HG03457 (cell line): Measurements from ENCODE around the gene GGA1.
"Not testable (repeated sequence)": the region's sequence is repeated elsewhere in the genome, so short reads cannot be mapped to it uniquely, and the experiment has no call there.

Experiments
- ATAC-seq: cut with Tn5 transposase; IDR thresholded peaks from one replicate; pipeline ENCODE4 v1.9.1; 2021; ENCODE audit warnings: moderate number of reproducible peaks; ENCODE audit not compliant: unreplicated experiment

The GGA1 gene

DNA sequence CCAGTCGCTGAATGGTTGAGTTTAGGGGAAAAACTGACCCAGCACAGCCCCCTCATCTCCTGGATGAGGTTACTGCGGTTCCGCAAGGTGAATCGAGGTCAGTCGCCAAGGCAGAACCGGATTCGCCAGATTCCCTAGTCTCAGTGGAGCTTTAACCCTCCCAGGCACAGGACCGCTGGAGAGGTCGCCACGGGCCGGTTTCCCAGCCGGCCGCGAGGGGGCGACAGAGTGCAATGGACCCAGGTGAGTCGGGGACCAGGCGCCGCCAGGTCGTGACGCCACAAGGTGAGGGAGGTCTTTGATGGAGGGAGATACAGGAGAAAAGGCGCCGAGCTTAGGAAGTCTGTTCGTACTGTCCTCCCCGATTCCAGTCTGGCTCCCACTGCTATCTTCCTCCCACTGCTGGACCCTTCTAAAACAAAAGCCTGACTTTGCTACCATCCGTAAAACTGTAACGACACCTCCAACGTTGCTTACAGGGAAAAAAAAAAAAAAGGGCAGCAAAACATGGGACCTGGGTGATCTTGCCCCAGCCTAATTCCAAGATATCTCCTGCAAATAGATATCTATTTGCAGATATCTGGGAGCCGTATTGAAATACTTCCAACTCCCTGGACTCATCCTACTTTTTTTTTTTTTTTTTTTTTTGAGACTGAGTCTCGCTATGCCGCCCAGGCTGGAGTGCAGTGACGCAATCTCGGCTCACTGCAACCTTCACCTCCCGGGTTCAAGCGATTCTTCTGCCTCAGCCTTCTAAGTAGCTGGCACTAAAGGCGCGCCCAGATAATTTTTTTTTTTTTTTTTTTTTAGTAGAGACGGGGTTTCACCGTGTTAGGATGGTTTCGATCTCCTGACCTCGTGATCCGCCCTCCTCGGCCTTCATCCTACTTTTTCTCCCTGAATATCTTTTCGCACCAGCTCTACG lies 1.4 kb upstream of the GGA1 start:
- no peak for ATAC-seq

GRCh38 chr22:37607935-37608476 lies 628 bp upstream of the GGA1 start:
- no peak for ATAC-seq

- no peak for ATAC-seq
Measured at GRCh38 chr22:37609240-37610152, 862 bp downstream of the GGA1 start.

- not testable (repeated sequence) for ATAC-seq
Measured at GRCh38 chr22:37610153-37610475, 1.5 kb downstream of the GGA1 start.

DNA sequence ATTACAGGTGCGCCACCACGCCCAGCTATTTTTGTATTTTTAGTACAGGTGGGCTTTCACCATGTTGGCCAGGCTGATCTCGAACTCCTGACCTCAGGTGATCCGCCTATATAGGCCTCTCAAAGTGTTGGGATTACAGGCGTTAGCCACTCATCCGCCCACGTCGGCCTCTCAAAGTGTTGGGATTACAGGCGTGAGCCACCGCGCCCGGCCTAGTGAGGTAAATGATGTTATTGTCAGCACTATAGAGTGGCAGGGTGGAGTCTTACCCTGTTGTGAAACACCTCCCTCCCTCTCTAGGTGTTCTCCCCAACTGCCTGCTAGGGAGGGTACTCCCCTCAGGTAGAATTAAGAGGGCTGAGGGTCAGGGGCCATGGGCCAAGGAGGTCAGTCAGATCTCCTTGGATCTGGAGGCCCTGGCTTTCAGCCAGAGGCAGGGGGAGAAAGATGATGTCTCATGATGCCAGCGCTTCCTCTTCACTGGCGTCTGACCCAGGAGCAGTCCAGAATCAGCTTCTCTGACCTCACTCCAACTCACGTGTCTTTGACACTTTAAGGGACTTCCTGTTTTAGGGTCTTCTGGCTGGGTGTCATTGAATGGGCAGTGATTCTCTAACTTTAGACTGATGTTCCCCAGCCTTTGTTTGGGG lies 2.0 kb downstream of the GGA1 start:
- no peak for ATAC-seq

DNA sequence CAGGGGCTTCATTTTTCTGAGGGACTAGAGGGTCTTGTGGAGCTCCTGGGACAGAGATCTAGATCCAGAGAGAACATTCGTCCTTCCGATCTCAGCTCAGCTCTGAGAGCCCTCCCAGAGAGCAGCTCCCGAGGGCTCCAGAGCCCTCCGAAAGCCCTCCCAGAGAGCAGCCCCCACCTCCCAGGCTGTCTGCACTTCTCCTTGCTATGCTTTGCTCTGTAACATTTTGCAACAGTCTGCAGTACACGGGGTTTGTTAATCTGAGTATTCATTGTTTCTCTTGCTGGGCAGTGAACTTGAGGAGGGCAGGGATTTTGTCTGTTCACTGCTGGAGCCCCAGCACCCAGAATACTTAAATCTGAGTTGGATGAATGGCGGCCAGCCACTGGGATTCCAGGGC lies 2.6 kb downstream of the GGA1 start:
- ATAC-seq = no peak

- ATAC-seq = no peak
Measured at GRCh38 chr22:37616201-37617083, 7.8 kb downstream of the GGA1 start.

GRCh38 chr22:37617431-37617830 lies 8.8 kb downstream of the GGA1 start:
- ATAC-seq = no peak

GRCh38 chr22:37618072-37618656 lies 9.5 kb downstream of the GGA1 start:
- ATAC-seq = no peak

DNA sequence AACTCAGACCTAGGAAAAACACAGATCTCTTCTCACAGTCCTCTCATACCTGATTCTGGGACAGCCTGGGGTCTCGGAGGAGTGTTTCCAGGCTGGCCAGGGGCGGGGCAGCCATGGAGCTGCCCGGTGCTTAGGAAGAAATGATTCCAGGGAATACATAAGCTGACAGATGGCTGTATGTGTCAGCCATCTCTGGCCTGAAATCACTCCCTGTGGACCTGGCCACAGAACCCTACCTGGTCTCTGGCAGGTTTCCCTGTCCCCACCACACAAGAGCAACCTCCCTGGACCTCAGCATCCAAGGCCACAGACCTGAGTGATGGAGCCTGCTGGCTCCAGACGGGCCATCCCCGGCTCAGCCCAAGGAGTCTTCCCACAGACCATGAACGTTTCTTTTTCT lies 10.0 kb downstream of the GGA1 start:
- ATAC-seq = no peak

DNA sequence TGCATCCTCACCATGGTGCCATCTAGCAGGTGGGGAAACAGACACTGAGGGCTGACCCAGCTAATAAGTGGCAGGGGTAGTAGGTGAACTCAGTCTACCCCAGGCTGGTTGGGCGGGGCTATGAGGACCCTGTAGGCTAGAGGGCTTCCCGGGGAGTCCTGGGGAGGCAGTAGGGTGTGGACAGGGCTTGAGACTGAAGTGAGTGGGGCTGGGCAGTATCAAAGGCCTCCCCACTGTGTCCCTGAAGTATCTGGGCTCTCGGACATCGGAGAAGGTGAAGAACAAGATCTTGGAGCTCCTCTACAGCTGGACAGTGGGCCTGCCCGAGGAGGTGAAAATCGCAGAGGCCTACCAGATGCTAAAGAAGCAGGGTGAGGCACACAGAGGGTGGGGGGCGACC lies 11.4 kb downstream of the GGA1 start:
- ATAC-seq = no peak

GRCh38 chr22:37621352-37621860 lies 12.8 kb downstream of the GGA1 start:
- no peak for ATAC-seq

DNA sequence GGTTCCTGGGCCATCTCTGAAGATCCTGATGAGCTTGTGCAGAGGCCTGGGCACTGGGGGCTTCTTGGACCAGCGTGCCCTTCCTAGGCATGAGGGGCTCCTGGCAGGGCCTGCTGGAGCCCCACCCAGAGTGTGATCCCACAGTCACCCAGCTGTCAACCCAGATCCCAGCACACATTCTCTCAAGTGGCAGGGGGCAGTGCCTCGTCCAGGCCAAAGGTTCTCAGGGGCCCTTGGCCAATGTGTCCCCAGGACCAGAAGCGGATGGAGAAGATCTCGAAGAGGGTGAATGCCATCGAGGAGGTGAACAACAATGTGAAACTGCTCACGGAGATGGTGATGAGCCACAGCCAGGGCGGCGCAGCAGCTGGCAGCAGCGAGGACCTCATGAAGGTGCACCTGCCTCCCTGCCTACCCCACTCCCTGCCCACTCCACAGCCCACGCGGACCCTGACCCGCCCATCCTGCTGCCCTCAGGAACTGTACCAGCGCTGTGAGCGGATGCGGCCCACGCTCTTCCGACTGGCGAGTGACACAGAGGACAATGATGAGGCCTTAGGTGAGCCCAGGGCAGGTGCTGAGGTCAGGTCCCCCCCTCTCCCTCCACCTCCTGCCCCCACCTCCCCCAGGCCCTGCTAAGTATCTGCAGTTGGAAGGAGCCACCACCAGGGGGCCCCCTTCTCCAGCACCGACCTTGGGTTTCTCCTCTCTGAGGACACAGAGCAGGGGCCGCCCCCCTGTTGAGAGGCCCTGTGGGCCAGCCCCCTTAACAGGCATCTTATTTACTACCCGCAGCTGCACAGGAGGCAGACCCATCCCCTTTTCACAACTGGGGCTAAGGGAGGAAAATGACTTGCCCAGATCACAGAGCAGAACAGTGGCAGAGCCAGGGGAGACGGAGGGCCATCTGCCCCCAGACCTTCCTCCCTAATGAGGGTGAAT lies 14.7 kb downstream of the GGA1 start:
- no peak for ATAC-seq

- ATAC-seq = no peak
Measured at GRCh38 chr22:37624017-37624365, 15.4 kb downstream of the GGA1 start.

- ATAC-seq = no peak
Measured at GRCh38 chr22:37624876-37625275, 16.2 kb downstream of the GGA1 start.

DNA sequence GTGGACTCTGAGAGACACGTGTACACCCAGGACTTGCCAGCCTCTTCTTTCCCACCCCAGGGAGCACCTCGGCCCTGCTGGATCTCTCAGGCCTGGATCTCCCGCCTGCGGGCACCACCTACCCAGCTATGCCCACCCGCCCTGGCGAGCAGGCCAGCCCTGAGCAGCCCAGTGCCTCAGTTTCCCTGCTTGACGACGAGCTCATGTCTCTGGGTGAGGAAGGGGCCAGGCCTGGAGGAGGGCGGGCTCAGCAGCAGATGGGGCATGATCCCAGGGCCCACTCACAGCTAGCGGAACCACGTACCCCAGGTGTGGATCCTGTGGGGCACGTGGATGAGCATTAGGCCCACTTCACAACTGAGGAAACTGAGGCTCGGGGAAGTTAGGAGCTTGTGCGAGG lies 17.1 kb downstream of the GGA1 start:
- ATAC-seq = no peak

DNA sequence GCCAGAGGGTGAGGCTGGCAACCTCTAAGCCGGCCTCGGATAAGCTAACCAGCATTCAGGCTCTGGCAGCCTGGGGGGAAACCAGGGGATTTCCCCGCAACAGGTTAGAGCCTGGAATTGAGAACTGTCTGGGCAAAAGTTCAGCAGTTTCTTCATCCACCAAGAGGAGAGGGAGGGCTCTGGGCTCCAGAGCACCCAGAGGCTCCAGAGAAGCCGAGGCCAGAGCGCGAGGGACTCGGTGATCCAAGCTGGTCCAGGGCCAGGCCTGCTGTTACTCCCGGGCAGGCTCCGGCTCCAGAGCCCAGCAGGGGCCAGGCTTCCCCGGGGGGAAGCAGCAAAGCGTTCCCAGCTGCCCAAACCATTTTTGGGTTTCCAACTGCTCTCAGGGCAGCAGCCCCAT lies 17.5 kb downstream of the GGA1 start:
- no peak for ATAC-seq

DNA sequence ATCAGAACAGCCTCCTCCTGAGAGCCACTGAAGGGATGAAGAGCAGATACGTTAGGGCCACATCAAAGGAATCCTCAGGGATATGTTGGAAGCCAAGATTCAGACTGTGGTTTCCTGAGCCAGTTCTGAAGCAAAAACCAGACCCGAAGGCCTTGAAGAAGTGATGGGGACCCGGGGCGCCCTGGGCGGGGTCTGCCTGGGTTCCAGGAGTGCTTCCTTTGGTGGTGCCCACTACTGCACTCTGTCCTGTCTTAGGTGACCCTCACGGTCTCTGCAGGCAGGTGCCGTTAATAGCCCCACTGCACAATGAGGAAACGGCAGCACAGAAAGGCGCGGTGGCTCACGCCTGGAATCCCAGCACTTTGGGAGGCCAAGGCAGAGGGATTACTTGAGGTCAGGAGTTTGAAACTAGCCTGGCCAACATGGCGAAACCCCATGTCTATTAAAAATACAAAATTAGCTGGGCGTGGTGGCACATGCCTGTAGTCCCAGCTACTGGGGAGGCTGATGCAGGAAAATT lies 18.0 kb downstream of the GGA1 start:
- no peak for ATAC-seq
